ENCODE results near the gene PRSS37. TPM values are rescaled to one million over a fixed set of nuclear protein-coding genes. Genes with fewer than 3 reads are reported as not detected.

Gene PRSS37
- not detected for total RNA-seq

GRCh38 chr7:141841385-141841784 is at the start of gene PRSS37:
PRSS37 (minus strand) TSS chr7:141841485; CDS start chr7:141841049, 436 bp downstream.

DNA sequence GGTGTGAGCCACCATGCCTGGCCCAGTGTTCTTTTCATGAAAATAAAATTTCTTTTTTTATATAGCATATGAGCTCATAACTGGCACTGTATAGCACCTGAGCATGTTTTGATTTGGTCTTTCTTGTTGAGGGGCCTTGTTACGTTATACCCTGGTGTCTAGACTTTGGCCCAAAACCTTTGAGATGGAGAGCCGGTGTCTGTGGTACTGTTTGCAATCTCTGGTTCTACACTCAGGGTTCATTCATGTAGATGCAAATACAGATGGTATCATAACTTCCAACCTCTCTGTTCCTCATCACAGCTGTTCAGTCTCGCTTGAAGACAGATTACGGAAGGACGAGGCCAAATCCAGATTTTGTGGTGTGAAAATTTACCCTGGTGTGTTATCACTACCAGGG is 51.4 kb downstream of the PRSS37 start, which contains the start of gene TAS2R5:
TAS2R5 (plus strand) TSS at position 301 of the 400 bp plus-strand sequence. CDS start 145 bp downstream, outside the sequence.

Other genes with a start within 250 kb of the PRSS37 start
- gene DENND11, start 139.3 kb downstream of the PRSS37 start, total RNA-seq, result 35.3 TPM
- gene WEE2, start 133.1 kb downstream of the PRSS37 start, total RNA-seq, result 0.23 TPM
- 87.2 TPM for gene SSBP1, start 103.1 kb downstream of the PRSS37 start, total RNA-seq
- gene TAS2R3, start 77.4 kb downstream of the PRSS37 start, total RNA-seq, result 4.6 TPM
- 4.4 TPM for gene TAS2R4, start 64.8 kb downstream of the PRSS37 start, total RNA-seq
- 1.8 TPM for gene TAS2R5, start 51.3 kb downstream of the PRSS37 start, total RNA-seq
- gene OR9A4, start 74.9 kb upstream of the PRSS37 start, total RNA-seq, result 0.23 TPM
- gene CLEC5A, start 105.5 kb upstream of the PRSS37 start, total RNA-seq, result under 0.01 TPM
- gene TAS2R38, start 132.3 kb upstream of the PRSS37 start, total RNA-seq, result not detected
- gene MGAM, start 154.4 kb upstream of the PRSS37 start, total RNA-seq, result 0.46 TPM

Data from diencephalon (tissue), 1 donor.